Measurements from ENCODE around the gene ZFAND4.
"Not testable (repeated sequence)": the region's sequence is repeated elsewhere in the genome, so short reads cannot be mapped to it uniquely, and the experiment has no call there.

ZFAND4 gene

GRCh38 chr10:45672181-45673073, at the start of gene ZFAND4:
Gene ZFAND4 (minus strand): TSS chr10:45672772. CDS start chr10:45663725, 9,047 bp downstream.
- TF ChIP-seq, protein P1, sequence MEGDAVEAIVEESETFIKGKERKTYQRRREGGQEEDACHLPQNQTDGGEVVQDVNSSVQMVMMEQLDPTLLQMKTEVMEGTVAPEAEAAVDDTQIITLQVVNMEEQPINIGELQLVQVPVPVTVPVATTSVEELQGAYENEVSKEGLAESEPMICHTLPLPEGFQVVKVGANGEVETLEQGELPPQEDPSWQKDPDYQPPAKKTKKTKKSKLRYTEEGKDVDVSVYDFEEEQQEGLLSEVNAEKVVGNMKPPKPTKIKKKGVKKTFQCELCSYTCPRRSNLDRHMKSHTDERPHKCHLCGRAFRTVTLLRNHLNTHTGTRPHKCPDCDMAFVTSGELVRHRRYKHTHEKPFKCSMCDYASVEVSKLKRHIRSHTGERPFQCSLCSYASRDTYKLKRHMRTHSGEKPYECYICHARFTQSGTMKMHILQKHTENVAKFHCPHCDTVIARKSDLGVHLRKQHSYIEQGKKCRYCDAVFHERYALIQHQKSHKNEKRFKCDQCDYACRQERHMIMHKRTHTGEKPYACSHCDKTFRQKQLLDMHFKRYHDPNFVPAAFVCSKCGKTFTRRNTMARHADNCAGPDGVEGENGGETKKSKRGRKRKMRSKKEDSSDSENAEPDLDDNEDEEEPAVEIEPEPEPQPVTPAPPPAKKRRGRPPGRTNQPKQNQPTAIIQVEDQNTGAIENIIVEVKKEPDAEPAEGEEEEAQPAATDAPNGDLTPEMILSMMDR (IDR thresholded peaks at IDR 0.05; ENCODE audit: control insufficient read depth, insufficient read depth, low read depth, low read length, missing control alignments): peak; percentile 44
- peak; percentile 83 for DNase-seq (ENCODE audit: low read depth)
- H3K4me3 ChIP-seq (ENCODE audit: control insufficient read depth, low read depth, low read length): peak within 1 kb of the TSS; percentile 82

DNA sequence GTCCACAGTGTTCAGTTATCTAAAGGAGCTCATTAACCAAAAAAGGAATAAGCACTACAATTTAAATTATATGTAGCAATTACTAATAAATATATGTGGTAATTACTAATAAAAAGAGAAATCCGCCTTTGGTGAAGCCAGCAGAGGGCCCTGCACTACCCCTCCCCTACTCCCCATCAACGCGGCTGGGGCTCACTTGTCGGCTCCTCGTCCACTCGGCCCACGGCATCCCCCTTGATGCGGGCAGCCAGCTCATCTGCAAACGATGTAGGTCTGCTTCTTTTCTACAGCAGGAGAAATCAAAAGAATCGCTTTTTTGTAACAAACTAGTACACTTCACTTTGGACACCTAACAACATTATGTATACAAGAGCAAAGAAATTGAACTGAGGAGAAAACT, 48.9 kb upstream of the ZFAND4 start:
- not testable (repeated sequence) for DNase-seq (ENCODE audit: low read depth); H3K4me3 ChIP-seq (ENCODE audit: control insufficient read depth, low read depth, low read length)

DNA sequence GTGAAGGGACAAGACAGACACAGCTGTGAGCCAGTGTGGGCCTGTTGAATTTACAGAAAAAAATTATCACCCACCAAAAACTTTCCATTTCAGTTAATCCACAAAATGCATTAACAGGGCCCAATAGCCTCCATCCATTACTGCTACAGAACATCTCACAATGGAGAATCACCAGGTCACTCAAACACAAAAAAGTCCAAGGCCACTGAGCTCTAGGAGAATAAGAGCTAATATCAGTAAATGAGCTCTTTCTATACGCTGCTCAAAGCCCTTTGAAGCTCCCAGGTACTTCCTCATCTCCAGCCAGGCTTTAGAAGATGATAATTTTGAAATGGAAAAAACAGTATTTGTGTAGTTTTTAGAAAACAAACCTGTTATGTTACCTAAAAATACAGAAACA, 45.1 kb upstream of the ZFAND4 start:
- DNase-seq (ENCODE audit: low read depth); H3K4me3 ChIP-seq (ENCODE audit: control insufficient read depth, low read depth, low read length): not testable (repeated sequence)

GRCh38 chr10:45717053-45717452, 44.5 kb upstream of the ZFAND4 start:
- H3K4me3 ChIP-seq (ENCODE audit: control insufficient read depth, low read depth, low read length); DNase-seq (ENCODE audit: low read depth): not testable (repeated sequence)

- H3K4me3 ChIP-seq (ENCODE audit: control insufficient read depth, low read depth, low read length); DNase-seq (ENCODE audit: low read depth): not testable (repeated sequence)
These were observed 38.7 kb upstream of the ZFAND4 start for GRCh38 chr10:45711223-45711622.

DNA sequence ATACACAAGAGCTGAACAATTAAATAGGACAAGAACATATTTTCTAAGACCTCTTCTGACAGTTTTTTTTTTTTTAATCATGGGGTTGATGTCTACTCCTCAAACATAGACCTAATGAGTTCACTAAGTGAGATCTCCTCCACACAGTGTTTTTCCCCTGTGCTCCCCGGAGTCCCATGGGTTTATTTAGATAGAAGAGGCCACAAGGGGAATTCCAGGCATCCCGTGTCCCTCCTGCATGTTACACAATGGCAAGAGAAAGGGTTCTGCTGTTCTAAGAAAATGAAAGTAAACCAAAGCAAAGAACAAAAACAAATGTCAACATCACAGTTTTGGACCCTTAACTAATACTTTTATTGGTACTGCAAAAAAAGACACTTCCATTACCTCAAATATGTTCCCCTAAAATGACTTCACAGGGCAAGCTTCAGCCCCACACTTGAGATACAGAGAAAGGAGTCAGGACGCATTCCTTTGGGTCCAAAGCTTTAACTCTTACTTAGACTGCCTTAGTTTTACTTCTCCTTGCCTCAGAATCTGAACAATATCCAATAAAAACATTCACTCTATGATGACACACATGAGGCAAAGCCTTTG, 37.7 kb upstream of the ZFAND4 start:
- not testable (repeated sequence) for H3K4me3 ChIP-seq (ENCODE audit: control insufficient read depth, low read depth, low read length); DNase-seq (ENCODE audit: low read depth)

DNA sequence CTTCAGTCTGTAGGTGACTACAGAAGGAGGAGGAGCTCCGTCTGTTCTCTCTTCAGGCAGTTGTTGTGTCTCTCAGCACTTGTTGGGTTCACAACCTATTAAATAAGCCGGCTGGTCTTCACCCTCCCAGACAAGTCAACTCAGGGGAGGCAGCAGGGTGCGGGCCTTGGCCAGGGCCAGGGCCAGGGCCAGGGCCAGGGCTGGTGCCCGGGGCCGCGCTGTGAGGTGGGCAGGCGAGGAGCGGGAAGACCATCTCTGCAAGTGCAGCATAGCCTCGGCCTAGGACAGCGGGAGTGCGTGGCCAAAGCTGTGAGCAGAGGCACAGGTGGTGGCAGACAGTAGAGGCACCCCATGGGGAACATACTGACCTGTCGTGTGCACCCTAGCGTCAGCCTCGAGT, 5.9 kb upstream of the ZFAND4 start:
- not testable (repeated sequence) for DNase-seq (ENCODE audit: low read depth); H3K4me3 ChIP-seq (ENCODE audit: control insufficient read depth, low read depth, low read length)

- DNase-seq (ENCODE audit: low read depth): no peak
- TF ChIP-seq, protein P1 (IDR thresholded peaks at IDR 0.05; ENCODE audit: control insufficient read depth, insufficient read depth, low read depth, low read length, missing control alignments): no peak
- no peak overlapping the region for H3K4me3 ChIP-seq (ENCODE audit: control insufficient read depth, low read depth, low read length)
These were observed 2.8 kb upstream of the ZFAND4 start for GRCh38 chr10:45675388-45675787.

DNA sequence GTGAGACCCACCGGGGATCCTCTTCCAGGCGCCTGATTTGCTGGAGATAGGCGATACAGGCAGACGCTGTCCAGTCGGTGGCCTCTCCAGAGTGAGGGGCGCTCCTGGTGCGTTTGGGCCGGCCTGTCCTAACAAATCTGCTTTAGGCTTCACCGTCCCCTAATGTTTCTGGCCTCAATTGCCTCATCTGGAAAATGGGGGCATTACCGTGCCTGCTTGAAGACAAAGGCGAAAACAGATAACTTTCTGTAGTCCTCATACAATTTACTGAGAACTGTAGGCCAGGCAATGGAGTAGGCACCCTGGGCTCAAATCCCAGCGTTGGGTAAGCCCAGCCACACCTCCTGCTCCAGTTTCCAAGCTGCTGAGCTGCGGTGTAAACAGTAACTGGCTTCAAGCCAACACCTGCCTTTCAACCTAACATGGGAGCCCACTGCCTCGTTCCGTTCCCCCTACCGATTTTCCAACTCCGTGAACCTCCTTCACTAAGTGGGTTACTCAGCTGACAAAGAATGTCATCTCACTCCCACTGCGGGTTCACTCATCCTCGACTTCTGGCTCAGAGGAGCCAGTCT, 589 bp upstream of the ZFAND4 start:
- DNase-seq (ENCODE audit: low read depth): no peak
- H3K4me3 ChIP-seq (ENCODE audit: control insufficient read depth, low read depth, low read length): peak overlapping the region; percentile 82
- TF ChIP-seq, protein P1 (IDR thresholded peaks at IDR 0.05; ENCODE audit: control insufficient read depth, insufficient read depth, low read depth, low read length, missing control alignments): no peak

DNA sequence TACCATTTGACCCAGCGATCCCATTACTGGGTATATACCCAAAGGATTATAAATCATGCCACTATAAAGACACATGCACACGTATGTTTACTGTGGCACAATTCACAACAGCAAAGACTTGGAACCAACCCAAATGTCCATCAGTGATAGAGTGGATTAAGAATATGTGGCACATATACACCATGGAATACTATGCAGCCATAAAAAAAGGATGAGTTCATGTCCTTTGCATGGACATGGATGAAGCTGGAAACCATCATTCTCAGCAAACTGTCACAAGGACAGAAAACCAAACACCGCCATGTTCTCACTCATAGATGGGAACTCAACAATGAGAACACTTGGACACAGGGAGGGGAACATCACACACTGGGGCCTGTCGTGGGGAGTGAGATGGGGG, 1.3 kb downstream of the ZFAND4 start:
- DNase-seq (ENCODE audit: low read depth): not testable (repeated sequence)
- peak overlapping the region; percentile 5 for H3K4me3 ChIP-seq (ENCODE audit: control insufficient read depth, low read depth, low read length)

DNA sequence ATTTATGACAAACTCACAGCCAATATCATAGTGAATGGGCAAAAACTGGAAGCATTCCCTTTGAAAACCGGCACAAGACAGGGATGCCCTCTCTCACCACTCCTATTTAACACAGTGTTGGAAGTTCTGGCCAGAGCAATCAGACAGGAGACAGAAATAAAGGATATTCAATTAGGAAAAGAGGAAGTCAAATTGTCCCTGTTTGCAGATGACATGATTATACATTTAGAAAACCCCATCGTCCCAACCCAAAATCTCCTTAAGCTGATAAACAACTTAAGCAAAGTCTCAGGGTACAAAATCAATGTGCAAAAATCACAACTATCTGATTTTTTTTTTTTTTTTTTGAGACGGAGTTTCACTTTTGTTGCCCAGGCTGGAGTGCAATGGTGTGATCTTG, 2.7 kb downstream of the ZFAND4 start:
- DNase-seq (ENCODE audit: low read depth); H3K4me3 ChIP-seq (ENCODE audit: control insufficient read depth, low read depth, low read length): not testable (repeated sequence)
